Osteocyte (in vitro differentiated cells): Measurements from ENCODE around the gene CWC27. TPM values are rescaled to one million over a fixed set of nuclear protein-coding genes. Genes with fewer than 3 reads are reported as not detected.

Experiments
- DNase-seq: peaks from one replicate; pipeline ENCODE4 v3.0.0; 2021; ENCODE audit warnings: mixed read lengths; ENCODE audit not compliant: unreplicated experiment; ENCODE audit errors: extremely low spot score
- H3K27ac Mint-ChIP-seq: one replicate; pipeline ENCODE4 v1.8.0; 2021; ENCODE audit warnings: mild to moderate bottlenecking, mixed read lengths; ENCODE audit not compliant: unreplicated experiment
- H3K27me3 Mint-ChIP-seq: one replicate; pipeline ENCODE4 v1.8.0; 2021; ENCODE audit warnings: mixed read lengths; ENCODE audit not compliant: unreplicated experiment
- H3K36me3 Mint-ChIP-seq: one replicate; pipeline ENCODE4 v1.8.0; 2021; ENCODE audit warnings: mixed read lengths; ENCODE audit not compliant: unreplicated experiment
- H3K4me1 Mint-ChIP-seq: one replicate; pipeline ENCODE4 v1.8.0; 2021; ENCODE audit warnings: mixed read lengths; ENCODE audit not compliant: unreplicated experiment
- H3K4me3 Mint-ChIP-seq: one replicate; pipeline ENCODE4 v1.8.0; 2021; ENCODE audit warnings: mild to moderate bottlenecking, moderate library complexity, mixed read lengths; ENCODE audit not compliant: unreplicated experiment
- H3K9me3 Mint-ChIP-seq: one replicate; pipeline ENCODE4 v1.8.0; 2021; ENCODE audit warnings: mixed read lengths; ENCODE audit not compliant: unreplicated experiment
- total RNA-seq: library from RNA; stranded (reverse); gene quantifications from 2 replicates; pipeline ENCODE4 v1.2.1, GENCODE V29; 2021
- TF ChIP-seq, protein P1 (sequence below): fragments of 200-600 bp; sonication (generic); IDR thresholded peaks from 2 replicates; pipeline ENCODE4 v1.5.0; 2021; ENCODE audit warnings: antibody characterized with exemption, mild to moderate bottlenecking, moderate library complexity

The CWC27 gene
- total RNA-seq, 1 donor from 2014 or later: 24.7 TPM

DNA sequence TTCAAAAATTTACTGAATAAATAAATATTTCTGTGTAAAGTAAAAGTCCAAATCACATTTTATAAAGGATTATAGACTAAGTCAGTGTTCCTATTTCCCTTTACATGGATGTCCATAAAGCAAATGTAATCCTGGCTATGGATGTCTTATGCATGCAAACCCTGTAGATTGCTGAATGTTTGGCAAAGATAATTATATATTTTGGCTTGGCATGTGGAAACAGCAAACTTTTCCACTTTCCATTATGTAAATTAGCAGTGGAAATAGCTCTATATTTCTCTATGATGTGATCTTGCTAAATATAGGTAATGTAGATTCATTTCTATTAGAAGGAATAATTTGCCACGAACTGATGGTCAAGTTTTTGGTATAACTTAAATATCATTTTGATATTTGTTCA lies 66.5 kb downstream of the CWC27 start:
- peaks cover 4% of the 10 kb centered on the region for H3K9me3 Mint-ChIP-seq
- peaks cover 8% of the 10 kb centered on the region for H3K36me3 Mint-ChIP-seq
- H3K4me1 Mint-ChIP-seq: peaks cover 32% of the 10 kb centered on the region
- H3K27ac Mint-ChIP-seq: no peak overlapping the region
- H3K27me3 Mint-ChIP-seq: no peaks in the 10 kb centered on the region
- TF ChIP-seq, protein P1, sequence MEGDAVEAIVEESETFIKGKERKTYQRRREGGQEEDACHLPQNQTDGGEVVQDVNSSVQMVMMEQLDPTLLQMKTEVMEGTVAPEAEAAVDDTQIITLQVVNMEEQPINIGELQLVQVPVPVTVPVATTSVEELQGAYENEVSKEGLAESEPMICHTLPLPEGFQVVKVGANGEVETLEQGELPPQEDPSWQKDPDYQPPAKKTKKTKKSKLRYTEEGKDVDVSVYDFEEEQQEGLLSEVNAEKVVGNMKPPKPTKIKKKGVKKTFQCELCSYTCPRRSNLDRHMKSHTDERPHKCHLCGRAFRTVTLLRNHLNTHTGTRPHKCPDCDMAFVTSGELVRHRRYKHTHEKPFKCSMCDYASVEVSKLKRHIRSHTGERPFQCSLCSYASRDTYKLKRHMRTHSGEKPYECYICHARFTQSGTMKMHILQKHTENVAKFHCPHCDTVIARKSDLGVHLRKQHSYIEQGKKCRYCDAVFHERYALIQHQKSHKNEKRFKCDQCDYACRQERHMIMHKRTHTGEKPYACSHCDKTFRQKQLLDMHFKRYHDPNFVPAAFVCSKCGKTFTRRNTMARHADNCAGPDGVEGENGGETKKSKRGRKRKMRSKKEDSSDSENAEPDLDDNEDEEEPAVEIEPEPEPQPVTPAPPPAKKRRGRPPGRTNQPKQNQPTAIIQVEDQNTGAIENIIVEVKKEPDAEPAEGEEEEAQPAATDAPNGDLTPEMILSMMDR: no peak
- no peak overlapping the region for H3K4me3 Mint-ChIP-seq
- no peak for DNase-seq

DNA sequence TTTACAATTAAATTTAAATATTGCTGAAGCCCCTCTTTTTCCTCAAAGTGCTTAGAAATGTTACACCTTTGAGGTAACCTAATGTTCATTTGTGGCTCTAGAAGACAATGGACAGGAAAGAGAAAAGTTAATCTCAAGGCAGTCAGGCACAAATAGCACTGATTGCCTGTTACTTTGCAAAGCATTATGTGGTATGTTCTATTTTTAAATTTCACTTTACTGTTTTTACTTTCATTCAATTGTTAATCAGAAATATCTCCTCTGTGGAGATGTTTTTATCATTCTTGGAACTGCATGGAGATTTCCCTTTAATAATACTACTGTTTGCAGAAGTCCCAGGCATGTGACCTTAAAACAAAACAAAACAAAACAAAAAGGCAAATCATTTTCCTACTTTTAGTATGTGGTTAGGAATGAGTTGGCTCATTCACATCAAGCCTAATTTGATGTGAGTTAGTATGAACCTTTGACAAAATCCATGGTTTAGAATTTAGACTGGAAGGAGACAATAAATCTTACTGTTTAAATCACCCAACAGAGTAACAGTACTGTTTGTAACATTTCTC lies 67.5 kb downstream of the CWC27 start:
- TF ChIP-seq, protein P1: no peak
- peak overlapping the region; percentile 60 for H3K27ac Mint-ChIP-seq
- no peak overlapping the region for H3K4me3 Mint-ChIP-seq
- peaks cover 32% of the 10 kb centered on the region for H3K4me1 Mint-ChIP-seq
- no peaks in the 10 kb centered on the region for H3K27me3 Mint-ChIP-seq
- H3K9me3 Mint-ChIP-seq: peaks cover 14% of the 10 kb centered on the region
- peaks cover 15% of the 10 kb centered on the region for H3K36me3 Mint-ChIP-seq
- DNase-seq: no peak

DNA sequence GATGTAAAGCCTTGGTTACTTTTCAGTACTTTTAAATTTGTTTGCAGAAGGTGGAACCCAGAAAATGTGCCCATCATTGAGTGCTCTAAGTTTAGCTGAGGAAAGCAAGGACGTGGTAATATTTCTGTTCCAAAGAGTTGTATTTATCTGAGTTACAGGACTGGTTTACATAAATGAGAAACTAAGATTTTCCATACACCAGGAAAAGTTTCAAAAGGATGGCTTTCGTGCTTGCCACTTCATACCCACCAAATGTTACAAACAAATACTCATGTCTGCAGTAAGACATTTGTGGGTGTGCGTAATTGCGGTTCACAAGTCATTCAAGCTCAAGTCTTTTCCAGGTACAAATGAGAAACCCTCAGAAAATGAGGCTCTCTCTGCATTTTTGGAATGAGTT lies 68.1 kb downstream of the CWC27 start:
- H3K4me1 Mint-ChIP-seq: peaks cover 32% of the 10 kb centered on the region
- DNase-seq: no peak
- no peaks in the 10 kb centered on the region for H3K27me3 Mint-ChIP-seq
- H3K36me3 Mint-ChIP-seq: peaks cover 15% of the 10 kb centered on the region
- H3K27ac Mint-ChIP-seq: peak overlapping the region; percentile 60
- H3K4me3 Mint-ChIP-seq: no peak overlapping the region
- H3K9me3 Mint-ChIP-seq: peaks cover 16% of the 10 kb centered on the region
- TF ChIP-seq, protein P1: no peak

DNA sequence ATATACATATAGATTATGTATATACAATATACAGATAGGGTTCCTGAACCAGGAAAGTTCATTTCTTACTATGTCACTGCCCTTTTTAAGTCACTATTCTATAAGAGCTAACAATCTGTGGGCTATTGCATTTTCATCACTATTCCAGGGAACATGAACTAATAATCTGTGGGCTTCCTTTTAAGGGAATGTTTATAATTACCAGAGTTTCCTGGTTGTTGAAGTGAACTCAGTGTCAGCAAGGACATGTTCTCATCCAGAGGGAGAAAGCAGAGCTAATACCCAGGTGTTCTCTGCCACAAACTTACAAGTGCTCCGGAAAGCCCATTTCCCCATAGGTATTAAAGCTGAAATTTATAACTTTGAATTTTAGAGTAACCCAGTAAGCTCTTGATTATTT lies 69.6 kb downstream of the CWC27 start:
- H3K27me3 Mint-ChIP-seq: no peaks in the 10 kb centered on the region
- peaks cover 14% of the 10 kb centered on the region for H3K36me3 Mint-ChIP-seq
- H3K27ac Mint-ChIP-seq: peak overlapping the region; percentile 32
- TF ChIP-seq, protein P1: no peak
- H3K4me1 Mint-ChIP-seq: peaks cover 32% of the 10 kb centered on the region
- H3K4me3 Mint-ChIP-seq: no peak overlapping the region
- no peak for DNase-seq
- H3K9me3 Mint-ChIP-seq: peaks cover 16% of the 10 kb centered on the region

DNA sequence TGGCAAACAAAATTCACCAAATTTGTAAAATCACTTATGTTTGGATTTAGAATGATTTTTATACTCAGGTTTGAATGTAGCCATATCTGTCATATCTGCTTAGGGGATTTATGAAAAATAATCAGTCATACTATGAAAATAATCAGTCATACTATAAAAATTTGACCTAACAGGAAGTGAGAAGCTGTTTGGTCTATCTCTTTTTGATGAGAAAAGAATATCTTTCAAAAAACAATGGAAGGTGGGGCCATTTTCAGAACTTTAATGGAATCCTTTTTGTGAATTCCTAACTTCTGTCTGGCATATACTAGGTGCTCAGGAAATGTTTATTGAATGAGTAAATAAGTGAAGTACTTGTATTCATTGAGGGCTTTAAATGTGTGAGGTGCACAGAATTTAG lies 70.1 kb downstream of the CWC27 start:
- Mint-ChIP-seq H3K4me1 (peaks cover 32% of the 10 kb centered on the region), H3K36me3 (peaks cover 15% of the 10 kb centered on the region), H3K4me3 (no peak overlapping the region), H3K27ac (peak overlapping the region; percentile 32), H3K9me3 (peaks cover 16% of the 10 kb centered on the region), H3K27me3 (no peaks in the 10 kb centered on the region)
- TF ChIP-seq, protein P1: no peak
- no peak for DNase-seq
